Activated CD4-positive, alpha-beta T cell treated with anti-CD3 and anti-CD28 coated beads, Interleukin-2, amount 50 U/mL, for 4 hours (primary cell): ENCODE results near the gene MYO7A.
"Not testable (repeated sequence)": the region's sequence is repeated elsewhere in the genome, so short reads cannot be mapped to it uniquely, and the experiment has no call there.

Source experiments
- DNase-seq, 2 experiments: peaks; one replicate each; pipeline ENCODE4 v3.0.0-alpha.2; 2020

MYO7A gene

DNA sequence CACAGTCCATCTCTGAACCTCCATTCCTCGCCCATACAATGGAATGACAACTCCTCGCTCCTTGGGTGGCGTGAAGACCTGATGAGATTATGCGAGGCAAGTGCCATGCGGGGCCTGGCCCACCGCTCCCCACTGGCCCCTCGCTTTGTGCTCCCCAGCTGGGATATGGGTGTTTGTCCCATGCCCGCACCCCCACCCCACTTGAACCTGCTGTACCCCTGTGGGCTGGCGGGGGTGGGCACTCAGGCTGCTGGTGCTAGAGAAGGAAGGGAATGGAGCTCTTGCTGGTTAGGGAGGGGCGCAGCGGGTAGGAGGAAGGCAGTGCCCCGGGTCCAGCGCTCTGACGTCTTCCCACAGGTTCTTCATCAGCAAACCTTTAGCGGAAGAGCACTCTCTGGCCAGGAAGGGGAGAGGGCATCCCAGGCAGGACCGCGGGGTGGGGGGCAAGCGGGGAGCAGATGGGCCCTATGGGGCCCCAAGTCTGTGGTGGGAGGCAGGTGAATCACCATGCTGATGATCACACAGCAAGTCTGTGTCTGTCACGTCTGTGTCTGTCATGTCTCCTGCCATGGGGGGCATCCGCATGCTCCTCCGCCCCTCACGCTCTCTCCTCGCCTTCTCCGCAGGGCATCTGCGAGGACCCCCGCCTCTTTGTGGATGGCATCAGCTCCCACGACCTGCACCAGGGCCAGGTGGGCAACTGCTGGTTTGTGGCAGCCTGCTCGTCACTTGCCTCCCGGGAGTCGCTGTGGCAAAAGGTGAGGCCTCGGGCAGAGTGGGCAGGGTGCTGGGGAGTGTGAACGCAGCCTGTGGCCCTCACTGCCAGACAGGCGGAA, 34.8 kb upstream of the MYO7A start:
- DNase-seq, result no peak

DNA sequence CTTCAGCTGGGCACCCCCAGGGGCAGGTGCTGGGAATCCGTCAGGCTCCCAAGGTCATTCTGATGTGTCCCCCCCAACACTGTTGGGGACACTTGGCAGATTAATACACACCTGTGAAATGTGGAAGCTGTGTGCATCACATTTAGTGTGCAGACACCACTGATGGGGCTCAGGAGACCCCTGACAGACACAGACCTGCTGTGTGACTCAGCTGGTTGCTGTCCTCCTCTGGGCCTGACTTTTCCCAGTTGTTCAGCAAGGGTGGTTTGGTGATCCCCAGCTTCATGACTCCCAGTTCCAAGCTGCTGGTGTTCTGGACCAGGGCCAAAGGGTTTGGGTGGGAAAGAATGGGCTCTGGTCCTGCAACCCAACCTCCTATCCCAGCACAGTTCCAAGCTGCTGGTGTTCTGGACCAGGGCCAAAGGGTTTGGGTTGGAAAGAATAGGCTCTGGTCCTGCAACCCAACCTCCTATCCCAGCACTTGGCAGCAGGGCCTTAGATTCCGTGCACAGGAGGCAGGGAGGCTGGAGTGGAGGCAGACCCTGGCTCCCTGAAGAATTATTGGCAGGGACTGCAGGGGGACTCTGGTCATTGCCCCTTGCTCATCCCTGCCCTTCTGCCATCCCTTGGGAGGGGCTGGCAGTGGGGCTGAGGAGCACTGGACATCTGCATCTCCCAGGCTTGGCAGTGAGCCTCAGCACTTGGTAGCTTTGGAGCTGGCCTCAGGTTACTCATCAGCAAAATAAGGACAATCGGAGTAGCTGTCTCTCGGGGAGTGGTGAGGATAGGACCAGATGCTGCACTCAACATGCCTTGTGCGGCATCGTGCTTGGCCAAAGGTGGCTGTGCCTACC, 33.8 kb upstream of the MYO7A start:
- no peak for DNase-seq

DNA sequence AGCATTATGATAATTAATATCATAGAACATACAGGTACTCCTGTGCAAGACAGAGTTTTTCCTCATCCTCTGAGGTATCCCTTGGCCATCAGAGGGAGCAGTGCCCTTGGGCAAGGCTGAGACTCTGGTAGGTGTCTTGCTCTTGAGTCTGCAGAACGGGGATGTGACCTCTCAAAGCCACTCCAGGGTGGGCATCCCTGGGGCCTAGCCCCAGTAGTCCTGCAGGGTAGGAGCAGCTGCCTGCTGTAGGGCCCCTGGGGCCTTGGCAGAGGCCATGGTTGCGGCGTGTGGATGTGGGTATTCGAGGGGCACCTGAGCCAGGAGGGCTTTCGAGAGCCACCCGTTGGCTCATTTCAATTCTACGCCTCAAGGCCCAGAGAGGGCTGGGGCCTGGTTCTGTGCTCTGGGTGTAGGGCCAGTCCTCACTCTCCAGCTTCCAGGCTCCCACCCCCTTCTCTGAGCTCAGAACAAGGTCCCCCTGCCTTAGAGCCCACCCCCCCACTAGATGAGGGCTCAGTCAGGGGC, 33.1 kb upstream of the MYO7A start:
- no peak for DNase-seq

DNA sequence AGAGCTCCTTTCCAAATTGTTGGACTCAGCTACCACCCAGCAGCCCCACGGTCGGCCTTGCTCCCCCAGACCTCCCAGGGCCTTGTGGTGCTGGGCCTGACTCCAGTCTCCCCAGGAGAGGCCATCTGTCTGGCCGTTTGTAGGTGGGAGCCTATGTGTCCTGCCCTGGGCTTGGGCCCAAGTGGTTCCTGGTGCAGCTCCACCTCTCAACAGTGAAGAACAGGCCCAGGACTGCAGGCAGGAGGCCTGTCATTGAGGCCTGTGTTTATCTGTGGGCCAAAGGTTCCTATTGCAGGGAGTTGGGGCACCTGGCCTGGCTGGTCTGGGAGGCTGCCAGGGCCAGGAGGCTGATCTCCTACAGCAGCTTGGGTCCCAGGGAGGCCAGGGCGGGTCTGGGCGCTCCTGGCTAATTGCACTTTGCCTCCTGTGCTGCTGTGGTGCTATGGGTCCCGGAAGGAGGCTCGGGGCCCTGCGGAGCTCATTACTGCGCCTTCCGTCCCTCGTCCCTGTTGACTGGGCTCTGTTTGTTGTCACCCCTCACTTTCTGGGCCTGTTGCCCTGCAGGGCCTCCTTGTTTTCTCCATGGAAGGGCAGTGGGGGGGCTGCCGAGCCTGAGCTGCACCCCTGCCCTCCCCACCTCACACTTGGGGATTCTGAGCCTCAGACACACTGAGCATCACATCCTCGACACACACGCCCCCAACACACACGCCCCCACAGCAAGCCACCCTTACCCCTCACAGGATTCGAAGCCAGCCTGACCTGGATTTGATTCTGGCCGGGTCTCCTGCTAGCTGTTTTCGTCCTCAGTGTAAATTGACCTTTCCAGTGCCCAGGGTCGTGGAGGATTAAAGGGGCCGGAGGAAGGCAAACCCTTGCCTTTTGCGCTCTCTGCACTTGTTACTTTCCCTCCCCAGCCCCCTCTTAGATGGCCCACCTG, 32.2 kb upstream of the MYO7A start:
- no peak for DNase-seq

DNA sequence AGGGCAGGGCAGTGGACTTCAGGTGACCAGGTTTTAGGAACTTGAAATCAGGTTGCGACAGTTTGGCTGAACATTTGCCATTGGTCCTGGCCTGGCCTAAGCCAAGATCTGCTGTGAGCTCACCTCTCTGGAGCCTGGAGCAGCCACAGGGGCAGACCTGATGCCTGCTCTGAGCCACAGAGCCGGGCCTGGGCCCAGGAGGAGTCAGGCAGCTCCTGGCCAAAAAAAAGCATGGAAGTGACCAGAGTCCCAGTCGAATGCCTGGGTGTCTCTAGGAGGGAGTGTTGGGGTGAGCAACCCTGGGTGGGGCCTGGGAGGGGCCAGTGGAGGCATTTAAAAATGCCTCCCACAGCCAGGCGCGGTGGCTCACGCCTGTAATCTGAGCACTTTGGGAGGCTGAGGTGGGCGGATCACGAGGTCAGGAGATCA, 31.4 kb upstream of the MYO7A start:
- no peak for DNase-seq

DNA sequence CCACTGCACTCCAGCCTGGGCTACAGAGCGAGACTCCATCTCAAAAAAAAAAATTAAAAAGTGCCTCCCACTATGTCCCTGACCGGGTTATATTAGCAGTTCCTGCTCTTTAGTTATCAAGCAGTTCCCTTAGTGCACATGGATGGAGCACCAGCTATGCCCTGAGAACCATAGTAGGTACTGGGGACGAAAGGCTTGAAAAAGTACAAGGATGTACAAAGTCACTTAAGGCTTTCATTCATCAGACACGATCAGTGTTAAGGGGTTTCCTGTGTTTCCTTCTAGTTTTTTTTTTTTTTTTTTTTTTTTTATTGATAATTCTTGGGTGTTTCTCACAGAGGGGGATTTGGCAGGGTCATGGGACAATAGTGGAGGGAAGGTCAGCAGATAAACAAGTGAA, 30.9 kb upstream of the MYO7A start:
- not testable (repeated sequence) for DNase-seq

DNA sequence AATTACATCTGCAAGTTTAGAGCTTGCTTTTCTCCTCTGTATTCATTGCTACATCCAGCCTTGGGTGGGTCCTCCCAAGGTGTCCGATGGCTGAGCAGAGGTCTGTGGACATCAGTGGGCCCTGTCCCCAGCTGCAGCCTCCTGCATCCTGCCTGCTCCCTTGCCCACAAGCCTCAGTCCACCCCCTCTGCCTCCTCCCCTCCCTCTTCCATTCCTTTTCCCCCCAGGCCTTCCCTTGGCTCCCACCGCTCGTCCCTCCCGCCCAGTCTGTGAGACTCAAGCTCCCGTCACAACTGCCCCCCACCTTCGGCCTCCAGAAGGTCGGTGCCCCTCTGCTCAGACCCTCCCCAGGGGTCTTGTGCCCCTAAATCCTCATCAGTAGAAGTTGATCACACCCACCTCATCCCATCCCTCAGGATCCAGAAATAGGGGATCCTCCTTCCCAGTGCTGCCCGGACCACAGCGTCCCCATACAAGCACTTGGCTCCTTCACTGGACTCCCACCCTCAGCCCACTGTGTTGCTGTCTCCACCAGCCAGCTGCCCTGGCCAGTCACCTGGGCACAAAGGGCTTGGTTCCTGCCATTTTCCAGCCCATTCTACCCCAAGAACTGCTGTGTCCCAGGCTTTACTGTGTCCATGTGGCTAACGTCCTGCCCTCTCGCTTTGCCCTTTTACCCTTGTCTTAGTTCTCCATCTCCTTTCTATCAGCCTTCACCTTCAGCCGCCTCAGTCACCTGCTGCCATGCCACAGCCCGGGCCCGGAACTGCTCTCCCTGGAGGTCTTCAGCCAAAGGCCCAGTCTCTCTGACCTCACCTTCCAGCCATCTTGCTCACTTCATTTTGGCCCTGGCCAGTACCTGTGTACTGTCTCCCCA, 27.6 kb upstream of the MYO7A start:
- DNase-seq, result no peak

DNA sequence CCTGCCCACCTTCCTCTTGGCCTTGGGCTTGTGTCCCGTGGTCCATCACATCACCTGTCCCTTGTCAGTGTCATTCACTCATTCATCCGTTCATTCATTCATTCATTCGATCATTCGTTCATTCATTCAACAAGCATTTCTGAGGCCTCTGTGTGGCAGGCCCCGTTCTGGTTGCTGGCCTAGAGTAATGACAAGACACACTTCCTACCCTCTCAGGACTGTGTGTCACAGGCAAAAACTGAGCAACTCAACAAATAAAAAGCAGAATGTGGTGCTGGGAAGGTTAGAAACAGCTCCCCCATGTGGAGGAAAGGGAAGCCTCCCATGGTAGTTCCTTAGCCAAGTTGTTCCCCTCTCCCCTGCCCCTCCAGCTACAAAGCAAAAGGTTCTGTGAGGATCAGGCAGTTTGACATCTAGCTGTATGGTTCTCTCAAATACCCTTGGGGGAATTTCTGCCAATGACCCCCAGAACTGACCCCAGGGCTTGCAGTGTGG, 27.0 kb upstream of the MYO7A start:
- DNase-seq, result no peak

DNA sequence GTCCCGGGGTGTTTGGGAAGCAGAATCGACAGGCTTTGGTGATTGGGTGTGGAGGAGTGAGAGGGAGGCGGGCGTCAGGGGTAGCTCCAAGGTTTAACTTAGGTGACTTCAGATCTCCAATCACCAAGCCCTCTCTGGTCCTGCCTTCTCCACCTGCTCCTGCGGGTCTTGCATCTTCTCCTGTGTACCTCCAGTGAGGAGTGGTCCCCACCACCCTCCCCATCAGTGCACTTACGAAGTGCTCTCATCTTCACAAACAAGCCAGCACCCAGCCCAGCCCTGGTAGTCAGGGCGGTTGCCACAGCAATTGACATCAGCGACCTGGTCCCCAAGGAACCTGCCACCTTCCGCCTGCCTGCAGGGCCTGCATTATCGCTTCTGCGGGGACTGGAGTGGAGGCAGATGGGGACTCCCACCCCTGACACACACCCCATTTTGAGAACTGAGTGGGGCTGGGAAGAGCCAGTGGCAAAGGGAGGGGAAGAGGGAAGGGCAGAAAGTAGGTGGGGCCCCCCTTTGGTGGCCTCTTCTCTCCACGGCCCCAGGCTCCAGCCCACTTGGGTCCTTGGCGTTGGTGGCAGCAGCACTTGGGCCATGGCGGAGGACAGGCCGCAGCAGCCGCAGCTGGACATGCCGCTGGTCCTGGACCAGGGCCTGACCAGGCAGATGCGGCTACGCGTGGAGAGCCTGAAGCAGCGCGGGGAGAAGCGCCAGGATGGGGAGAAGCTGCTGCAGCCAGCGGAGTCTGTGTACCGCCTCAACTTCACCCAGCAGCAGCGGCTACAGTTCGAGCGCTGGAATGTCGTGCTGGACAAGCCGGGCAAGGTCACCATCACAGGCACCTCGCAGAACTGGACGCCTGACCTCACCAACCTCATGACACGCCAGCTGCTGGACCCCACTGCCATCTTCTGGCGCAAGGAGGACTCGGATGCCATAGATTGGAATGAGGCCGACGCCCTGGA, 25.5 kb upstream of the MYO7A start, which contains the start of gene OMP:
Gene OMP, plus strand, starts transcription at position 595 of the 965 bp plus-strand sequence. Its CDS starts 0 bp downstream, at position 595.
- DNase-seq, result no peak

DNA sequence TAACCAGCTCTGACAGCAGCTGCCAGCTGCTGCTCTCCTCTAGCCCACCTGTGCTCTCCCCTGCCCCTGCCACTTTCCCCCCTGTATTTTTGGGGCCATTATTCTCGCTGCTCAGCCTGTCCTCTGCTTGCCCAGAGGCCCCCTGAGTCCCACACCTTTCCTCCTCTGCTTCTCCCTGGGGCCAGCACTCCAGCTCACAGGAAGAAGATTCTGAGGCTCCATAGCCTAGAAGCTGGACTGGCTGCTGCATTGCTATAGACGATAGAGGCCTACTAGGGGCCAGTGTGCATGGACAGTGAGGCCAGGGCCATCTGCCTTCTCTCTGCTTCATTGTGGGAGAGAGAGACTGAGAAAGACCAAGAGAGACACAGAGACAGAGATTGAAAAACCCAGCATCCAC, 24.7 kb upstream of the MYO7A start:
- DNase-seq, result no peak

DNA sequence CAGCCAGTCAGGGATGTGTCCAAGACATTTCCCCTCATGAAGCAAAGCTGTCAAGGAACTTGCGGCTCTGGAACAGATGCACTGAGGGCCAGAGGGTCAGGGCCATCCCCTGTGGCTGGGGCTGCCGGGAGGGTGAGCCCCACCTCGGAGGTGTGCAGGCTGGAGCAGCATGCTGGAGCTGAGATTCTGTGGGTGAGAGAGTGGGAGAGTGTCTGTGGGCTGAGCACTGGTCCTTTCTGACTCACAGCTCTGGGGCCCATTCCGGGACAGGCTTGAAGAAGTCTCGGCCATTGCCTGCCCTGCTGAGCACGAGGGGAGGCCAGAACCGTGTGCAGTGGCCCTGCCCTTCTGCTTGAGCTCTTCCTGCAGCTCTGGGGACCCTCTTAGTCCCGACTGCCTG, 23.3 kb upstream of the MYO7A start:
- no peak for DNase-seq

DNA sequence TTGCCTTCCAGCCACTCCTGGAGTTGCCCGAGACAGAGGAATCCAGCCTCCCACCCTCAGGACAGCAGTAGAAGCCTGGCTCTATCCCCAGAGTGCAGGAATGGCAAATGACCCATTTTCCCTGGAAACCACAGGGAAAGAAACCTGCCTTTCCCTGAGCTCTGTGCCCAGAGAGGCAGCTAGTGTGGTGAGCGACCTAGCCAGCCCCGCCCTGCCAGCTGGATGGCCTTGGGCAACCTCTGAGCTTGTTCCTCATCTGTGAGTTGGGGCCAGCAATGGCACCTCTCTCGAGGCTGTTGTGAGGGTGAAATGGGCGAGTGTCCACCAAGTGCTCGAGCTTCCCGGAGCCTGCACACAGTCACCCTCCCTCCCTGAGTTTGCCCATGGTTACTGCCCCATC, 21.7 kb upstream of the MYO7A start:
- DNase-seq, result no peak

DNA sequence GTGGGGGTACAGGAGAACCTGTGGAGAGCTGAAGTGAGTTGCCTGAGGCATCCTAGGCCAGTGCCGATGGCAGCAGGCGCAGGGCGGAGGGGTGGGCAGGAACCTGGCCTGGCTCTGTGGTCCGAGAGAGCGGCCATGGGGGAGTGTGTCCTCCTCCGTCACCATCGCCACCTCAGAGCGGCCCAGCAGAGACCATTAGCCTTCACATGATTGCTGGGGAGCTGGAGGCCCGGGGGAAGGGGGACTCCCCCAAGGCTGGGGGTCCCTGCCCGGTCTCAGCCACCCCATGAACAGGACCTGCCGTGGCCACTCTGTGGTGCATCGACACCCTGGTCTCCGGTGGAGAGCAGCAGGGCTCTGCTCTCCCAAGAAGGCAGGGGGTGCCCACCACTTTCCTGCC, 21.3 kb upstream of the MYO7A start:
- DNase-seq, result no peak

DNA sequence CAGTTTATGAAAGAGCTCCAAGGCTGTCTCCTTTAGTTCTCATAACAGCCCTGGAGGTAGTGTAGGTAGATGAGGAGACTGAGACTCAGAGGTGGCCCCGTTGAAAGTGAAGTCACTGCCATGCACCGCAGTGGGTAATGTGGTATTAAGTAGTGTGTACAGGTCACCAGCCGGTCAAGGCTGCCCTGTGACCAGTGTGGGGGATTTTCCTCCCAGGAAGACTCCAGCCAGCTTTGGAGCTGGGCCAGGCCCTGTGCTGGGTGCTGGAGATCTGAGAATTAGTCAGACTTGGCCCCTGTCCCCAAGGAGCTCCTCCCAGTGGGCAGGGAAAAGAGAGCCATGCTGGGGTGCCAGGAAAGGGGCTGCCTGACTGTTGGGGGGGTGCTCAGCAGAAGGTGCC, 20.1 kb upstream of the MYO7A start:
- DNase-seq, result no peak

DNA sequence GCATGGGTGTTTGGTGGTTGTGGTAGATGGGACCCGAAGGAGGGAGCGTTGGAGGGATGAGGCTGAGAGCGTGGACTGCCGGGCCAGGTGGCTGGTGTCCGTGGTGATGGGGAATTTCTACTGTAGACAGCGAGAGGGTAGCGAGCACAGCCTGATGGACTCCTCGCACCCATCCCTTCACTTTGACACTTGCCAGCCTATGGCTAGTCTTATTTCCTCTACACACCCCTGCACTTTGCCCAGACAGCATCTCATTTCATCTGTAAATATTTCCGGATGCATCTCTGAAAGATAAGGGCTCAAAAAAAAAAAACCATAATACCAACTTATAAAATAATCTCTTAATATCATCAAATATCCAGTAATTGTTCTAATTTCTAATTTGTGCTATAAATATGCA, 19.6 kb upstream of the MYO7A start:
- no peak for DNase-seq

DNA sequence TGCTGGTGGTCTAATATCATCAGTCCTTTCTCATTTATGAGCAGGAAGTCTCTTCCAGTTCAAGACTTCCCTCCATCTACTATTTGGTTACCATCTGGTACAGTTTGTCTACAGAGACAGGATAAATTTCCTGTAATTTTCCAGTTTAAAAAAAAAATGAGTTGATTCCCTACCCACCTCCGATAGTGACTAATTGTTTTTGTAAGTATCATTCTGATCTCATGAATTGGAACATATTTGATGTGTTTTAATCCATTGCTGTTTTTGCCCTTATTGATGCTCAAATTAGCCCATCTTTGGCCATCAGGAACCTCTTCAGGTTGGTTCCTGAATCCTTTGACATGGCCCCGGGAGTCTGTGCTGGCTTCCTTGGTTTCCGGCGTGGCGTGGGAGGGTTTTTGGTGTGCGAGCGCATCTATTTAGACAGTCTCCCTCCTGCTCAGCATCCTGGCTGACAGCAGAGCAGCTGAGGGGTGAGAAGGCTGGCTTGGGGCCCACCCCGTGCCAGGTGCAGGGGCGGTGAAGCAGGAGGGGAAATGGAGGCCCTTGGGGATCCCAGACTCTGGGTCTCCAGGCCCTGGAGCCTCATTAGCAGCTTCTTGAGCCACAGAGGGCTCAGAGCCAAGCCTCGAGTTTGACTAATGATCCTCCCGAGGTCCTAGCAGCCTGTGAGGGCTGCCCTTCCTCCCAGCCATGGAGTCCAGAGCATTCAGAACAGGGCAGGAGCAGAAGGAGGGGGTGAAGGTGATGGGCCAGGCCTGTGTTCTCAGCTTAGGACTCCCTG, 18.6 kb upstream of the MYO7A start:
- DNase-seq, result no peak

DNA sequence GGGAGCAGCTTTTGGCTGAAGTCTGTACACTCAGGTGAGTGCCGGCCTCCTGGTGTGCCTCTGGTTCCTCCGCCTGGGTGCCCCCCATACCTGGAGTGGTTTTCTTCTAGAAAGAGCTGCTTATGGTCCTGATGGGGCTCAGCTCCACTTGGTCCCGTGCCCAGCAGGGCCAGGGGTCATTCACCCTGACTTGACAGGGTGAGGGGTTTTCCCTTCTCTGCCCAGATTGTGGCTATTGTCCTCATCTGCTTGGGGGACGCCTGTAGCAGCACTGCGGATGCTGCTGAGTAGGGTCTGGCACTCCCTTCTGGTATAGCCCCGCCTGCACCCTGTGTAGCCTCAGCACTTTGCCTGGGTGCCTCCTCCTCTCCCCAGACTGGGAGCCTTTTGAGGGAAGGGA, 17.2 kb upstream of the MYO7A start:
- no peak for DNase-seq

DNA sequence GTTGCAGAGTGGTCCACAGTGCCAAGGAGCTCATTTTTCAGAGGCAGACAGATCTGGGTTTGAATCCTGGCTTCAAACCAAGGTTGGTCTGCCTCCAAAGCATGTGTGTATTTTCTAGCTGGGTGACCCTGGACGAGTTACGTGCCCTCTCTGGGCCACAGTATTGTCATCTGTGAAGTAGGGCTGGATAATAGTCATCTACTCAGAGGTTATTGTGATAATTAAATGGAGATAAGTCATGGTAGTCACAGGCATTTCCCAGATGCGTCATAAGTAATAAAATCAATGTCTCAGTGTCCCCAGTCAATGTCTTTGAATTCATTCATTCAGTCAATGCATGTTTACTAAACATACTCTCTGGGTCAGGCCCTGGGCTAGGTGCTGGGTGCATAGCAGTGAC, 16.8 kb upstream of the MYO7A start:
- DNase-seq, result no peak

DNA sequence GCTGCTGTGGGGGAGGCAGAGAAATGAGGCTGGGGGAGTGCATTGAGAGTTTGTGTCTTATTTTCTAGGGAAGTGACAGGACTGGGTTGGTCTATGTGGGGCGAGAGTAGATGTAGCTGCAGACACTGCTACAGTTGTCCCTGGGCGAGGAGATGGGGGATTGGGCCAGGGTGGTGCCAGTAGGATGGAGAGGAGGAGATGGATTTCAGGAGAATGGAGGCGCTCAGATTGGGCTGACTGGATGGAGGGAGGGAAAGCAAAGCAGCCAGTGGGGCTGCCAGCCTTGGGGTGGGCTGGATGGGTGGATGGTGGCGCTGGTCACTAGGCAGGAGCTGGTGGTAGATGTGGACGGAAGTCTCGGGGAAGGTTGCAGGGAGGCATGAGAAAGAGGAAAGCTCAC, 16.1 kb upstream of the MYO7A start:
- DNase-seq, result no peak
